ENCODE results near the gene SAPCD1. TPM values are rescaled to one million over a fixed set of nuclear protein-coding genes. Genes with fewer than 3 reads are reported as not detected.

The SAPCD1 gene
- total RNA-seq, 1 donor from 2014 or later: 0.92 TPM

- DNase-seq (ENCODE audit: low read depth, low spot score): peak; percentile 60
These were observed 32.9 kb upstream of the SAPCD1 start for GRCh38 chr6:31729515-31729978.

- peak; percentile 80 for DNase-seq (ENCODE audit: low read depth, low spot score)
These were observed 32.4 kb upstream of the SAPCD1 start for GRCh38 chr6:31729979-31730630.

GRCh38 chr6:31730631-31731086 is 31.8 kb upstream of the SAPCD1 start:
- DNase-seq (ENCODE audit: low read depth, low spot score): no peak

- no peak for DNase-seq (ENCODE audit: low read depth, low spot score)
These were observed 30.4 kb upstream of the SAPCD1 start for GRCh38 chr6:31732029-31732428.

GRCh38 chr6:31733734-31734133 is 28.7 kb upstream of the SAPCD1 start:
- no peak for DNase-seq (ENCODE audit: low read depth, low spot score)

- no peak for DNase-seq (ENCODE audit: low read depth, low spot score)
These were observed 28.1 kb upstream of the SAPCD1 start for GRCh38 chr6:31734247-31734820.

GRCh38 chr6:31734821-31735406 is 27.5 kb upstream of the SAPCD1 start:
- no peak for DNase-seq (ENCODE audit: low read depth, low spot score)

GRCh38 chr6:31736021-31736767 is 26.3 kb upstream of the SAPCD1 start, which contains the start of gene CLIC1:
Gene CLIC1, minus strand, starts transcription at chr6:31736530. Its CDS starts 230 bp downstream, at chr6:31736300.
- DNase-seq (ENCODE audit: low read depth, low spot score): no peak

- DNase-seq (ENCODE audit: low read depth, low spot score): no peak
These were observed 25.6 kb upstream of the SAPCD1 start for GRCh38 chr6:31736768-31737314.

- no peak for DNase-seq (ENCODE audit: low read depth, low spot score)
These were observed 25.0 kb upstream of the SAPCD1 start for GRCh38 chr6:31737315-31737990.

- peak; percentile 84 for DNase-seq (ENCODE audit: low read depth, low spot score)
These were observed 24.2 kb upstream of the SAPCD1 start for GRCh38 chr6:31737991-31738979.

- peak; percentile 97 for DNase-seq (ENCODE audit: low read depth, low spot score)
These were observed 22.6 kb upstream of the SAPCD1 start, which contains the start of gene MSH5 for GRCh38 chr6:31739639-31740396. Gene MSH5, plus strand, starts transcription at chr6:31740005. Its CDS starts 462 bp downstream, at chr6:31740467.

- no peak for DNase-seq (ENCODE audit: low read depth, low spot score)
These were observed 21.8 kb upstream of the SAPCD1 start for GRCh38 chr6:31740397-31741223.

- DNase-seq (ENCODE audit: low read depth, low spot score): no peak
These were observed 20.6 kb upstream of the SAPCD1 start for GRCh38 chr6:31741815-31742214.

- DNase-seq (ENCODE audit: low read depth, low spot score): no peak
These were observed 19.6 kb upstream of the SAPCD1 start for GRCh38 chr6:31742894-31743293.

GRCh38 chr6:31744422-31744821 is 18.0 kb upstream of the SAPCD1 start:
- no peak for DNase-seq (ENCODE audit: low read depth, low spot score)

- no peak for DNase-seq (ENCODE audit: low read depth, low spot score)
These were observed 13.0 kb upstream of the SAPCD1 start for GRCh38 chr6:31749301-31750036.
